Heart left ventricle (tissue), 16 donors: ENCODE data around the gene GALNT2. TPM values are rescaled to one million over a fixed set of nuclear protein-coding genes. Genes with fewer than 3 reads are reported as not detected.

Source experiments
- ATAC-seq, 4 donors: fragments of 200-7000 bp; cut with Tn5 transposase; one replicate each; pipeline ENCODE4 v1.9.1; 2020 to 2022; ENCODE audit warnings: moderate library complexity in 4 of 4, mild to moderate bottlenecking in 3 of 4, moderate number of reproducible peaks in 1 of 4
- DNase-seq, 5 donors: peaks; one replicate each; pipeline ENCODE4 v3.0.0-alpha.2; 2020
- H3K27ac ChIP-seq, 12 donors: fragments of 200-600 bp; sonication (generic) in 4 of 12; one replicate each; pipeline versions ENCODE4 v1.5.0 to v1.8.0; 2016 to 2022; ENCODE audit warnings: mild to moderate bottlenecking in 2 of 12
- H3K27me3 ChIP-seq, 9 donors: fragments of 200-600 bp; sonication (generic) in 2 of 9; one replicate each; pipeline versions ENCODE4 v1.5.1 to v1.8.0; 2016 to 2022; ENCODE audit warnings: mild to moderate bottlenecking in 3 of 9
- H3K36me3 ChIP-seq, 9 donors: fragments of 200-600 bp; sonication (generic) in 2 of 9; one replicate each; pipeline versions ENCODE4 v1.5.0 to v1.8.0; 2018 to 2022; ENCODE audit warnings: mild to moderate bottlenecking in 2 of 9
- H3K4me1 ChIP-seq, 12 donors: fragments of 200-600 bp; sonication (generic) in 4 of 12; one replicate each; pipeline versions ENCODE4 v1.5.0 to v1.8.0; 2016 to 2022; ENCODE audit warnings: mild to moderate bottlenecking in 3 of 12
- H3K4me3 ChIP-seq, 12 donors: fragments of 200-600 bp; sonication (generic) in 4 of 12; one replicate each; pipeline versions ENCODE4 v1.5.0 to v1.8.0; 2017 to 2022; ENCODE audit warnings: mild to moderate bottlenecking in 9 of 12, moderate library complexity in 4 of 12
- H3K9me3 ChIP-seq, 12 donors: fragments of 200-600 bp; sonication (generic) in 4 of 12; one replicate each; pipeline versions ENCODE4 v1.5.0 to v1.8.0; 2016 to 2022; ENCODE audit warnings: mild to moderate bottlenecking in 1 of 12
- CTCF ChIP-seq, 12 donors: fragments of 200-600 bp; sonication (generic) in 4 of 12; IDR thresholded peaks; one replicate each; pipeline versions ENCODE4 v1.5.0 to v1.8.0; 2018 to 2022; ENCODE audit warnings: antibody characterized with exemption in 12 of 12, mild to moderate bottlenecking in 5 of 12
- POLR2A ChIP-seq, 2 donors: fragments of 450-650 bp; IDR thresholded peaks; one replicate each; pipeline ENCODE4 v1.6.1; 2017; ENCODE audit warnings: antibody characterized with exemption in 2 of 2, mild to moderate bottlenecking in 2 of 2, moderate library complexity in 2 of 2
- WGBS, 4 donors: extraction: QIAGEN DNeasy Blood & Tissue Kit in 2 of 4; methylation state at CpG; one replicate each; pipeline versions ENCODE4 v1.1.5 to v1.1.7; 2013 to 2018; 5-methylcytosine and 5-hydroxymethylcytosine counted together
- intact Hi-C, 10 donors: fragments of 100-400 bp; cut with DNase I; formaldehyde crosslinking; loops; one replicate each; pipeline versions ENCODE4 v1.11.1 to v1.14.2; 2022
- polyA plus RNA-seq, 2 donors: library from polyadenylated mRNA; stranded (reverse); fragments of 200-250 nt; gene quantifications; one replicate each; pipeline ENCODE4 v1.2.3, GENCODE V29; 2013
- total RNA-seq, 9 donors: library from RNA; depleted of rRNA in 2 of 9; stranded (reverse); fragments of >200 nt in 2 of 9; fragmentation: NEBNext Ultra II Directional in 3 of 9; extraction: Animal tissue kit (Norgen Biotek cat#: 25700) in 3 of 9; gene quantifications; one replicate each; pipeline versions ENCODE4 v1.1.0 to v1.2.4, GENCODE V29; 2016 to 2023
- donor health status: ischemic (EF 13 %, LVEDD 7.1; RV severe dilation, severe dysfunction).
- donor health status: healthy with polysubstance abuse.
- donor health status: DM: no; HTN: yes; CAD: no.
- donor health status: DM: no; HTN: no; CAD: no.
- donor health status: ischemic (EF 25% LVEDD 6.9; RV normal size, moderate dysfunction).
- donor health status: ischemic (EF 25% LVEDD 5.7; RV mildly dilated, moderate dysfunction).
- donor health status: healthy.
- donor health status: DM: yes; HTN: yes; CAD: no.
- donor health status: ischemic (EF 35%, LVEDD 5.7; RV mildly dilated, moderate dysfunction).
- donor health status: nonischemic (EF 11% LVEDD 7.7; RV severe dilation, severe dysfunction).
- donor health status: DM: yes; HTN: yes; CAD: no.
- donor health status: PGD.
- donor health status: ischemic (EF 29% LVEDD 5.4; RV normal size, mild dysfunction).
- donor health status: nonischemic (EF 23%, LVEDD 6.1; RV moderate dilation, normal function).

The GALNT2 gene
- total and polyA plus RNA-seq, 11 donors, result 10.1 to 44.9 (median 31.6) TPM

GRCh38 chr1:230144758-230145504, 77.9 kb downstream of the GALNT2 start:
- intact Hi-C loops, result loop anchor here in 1 of 10 donors (5.0 kb wide), 1 partner anchor 78 kb away; the partner anchor contains the start of gene GALNT2
- H3K9me3 ChIP-seq, result no peaks in the 10 kb centered on the region
- DNase-seq (no peak), ATAC-seq (no peak)
- no peak for TF ChIP-seq POLR2A (IDR thresholded peaks at IDR 0.05)
- no peak for TF ChIP-seq CTCF (IDR thresholded peaks at IDR 0.05)
- H3K4me3 ChIP-seq, result no peak overlapping the region
- H3K4me1 ChIP-seq, result peaks cover 3 to 88% (median 70%) of the 10 kb centered on the region in 12 donors
- H3K36me3 ChIP-seq, result no peaks in the 10 kb centered on the region
- H3K27me3 ChIP-seq, result no peaks in the 10 kb centered on the region
- H3K27ac ChIP-seq, result peak overlapping the region in 3 of 12 donors; percentile 50 to 85 (median 50)
- WGBS, 4 donors, result 80 to 88% (median 85%) methylated on average over 11 of the region's 11 CpGs

GRCh38 chr1:230145505-230145899, 78.5 kb downstream of the GALNT2 start:
- Histone ChIP-seq H3K27ac (peak overlapping the region in 6 of 12 donors; percentile 0 to 85 (median 37)), H3K36me3 (no peaks in the 10 kb centered on the region), H3K9me3 (no peaks in the 10 kb centered on the region), H3K4me3 (peak overlapping the region in 2 of 12 donors; percentile 5 to 6), H3K27me3 (no peaks in the 10 kb centered on the region), H3K4me1 (peaks cover 3 to 85% (median 64%) of the 10 kb centered on the region in 12 donors)
- ATAC-seq, result no peak
- 38 to 50% (median 45%) methylated on average over 7 to 8 of the region's 8 CpGs for WGBS, 4 donors
- no peak for TF ChIP-seq POLR2A (IDR thresholded peaks at IDR 0.05)
- TF ChIP-seq CTCF (IDR thresholded peaks at IDR 0.05), result no peak
- intact Hi-C loops, result loop anchor here in 1 of 10 donors (5.0 kb wide), 1 partner anchor 78 kb away; the partner anchor contains the start of gene GALNT2
- DNase-seq, result no peak

- Histone ChIP-seq H3K36me3 (no peaks in the 10 kb centered on the region), H3K27ac (peak overlapping the region in 7 of 12 donors; percentile 0 to 85 (median 24)), H3K4me3 (peak overlapping the region in 4 of 12 donors; percentile 2 to 8 (median 6)), H3K4me1 (peaks cover 3 to 85% (median 59%) of the 10 kb centered on the region in 12 donors), H3K9me3 (no peaks in the 10 kb centered on the region), H3K27me3 (no peaks in the 10 kb centered on the region)
- ATAC-seq (peak in 1 of 4 donors; percentile 27), DNase-seq (no peak)
- intact Hi-C loops, result loop anchor here in 1 of 10 donors (5.0 kb wide), 1 partner anchor 79 kb away; the partner anchor contains the start of gene GALNT2
- TF ChIP-seq POLR2A (IDR thresholded peaks at IDR 0.05), result no peak
- no peak for TF ChIP-seq CTCF (IDR thresholded peaks at IDR 0.05)
- 42 to 61% (median 53%) methylated on average over 7 of the region's 7 CpGs for WGBS, 4 donors
These were observed 79.0 kb downstream of the GALNT2 start for GRCh38 chr1:230145953-230146476.

GRCh38 chr1:230146709-230147108, 79.7 kb downstream of the GALNT2 start:
- DNase-seq (no peak), ATAC-seq (no peak)
- Histone ChIP-seq H3K4me1 (peaks cover 3 to 85% (median 58%) of the 10 kb centered on the region in 12 donors), H3K27me3 (no peaks in the 10 kb centered on the region), H3K36me3 (no peaks in the 10 kb centered on the region), H3K27ac (peak overlapping the region in 2 of 12 donors; percentile 24 to 85), H3K4me3 (no peak overlapping the region), H3K9me3 (no peaks in the 10 kb centered on the region)
- WGBS, 4 donors, result 93 to 99% (median 97%) methylated on average over 13 of the region's 13 CpGs
- TF ChIP-seq POLR2A (IDR thresholded peaks at IDR 0.05), result no peak
- no peak for TF ChIP-seq CTCF (IDR thresholded peaks at IDR 0.05)
- intact Hi-C loops, result loop anchor here in 1 of 10 donors (5.0 kb wide), 1 partner anchor 79 kb away; the partner anchor contains the start of gene GALNT2
